ENCODE measurements around the gene PPP3CB. TPM values are rescaled to one million over a fixed set of nuclear protein-coding genes. Genes with fewer than 3 reads are reported as not detected.

PPP3CB gene
- total RNA-seq, 6 donors from 2014 or later, result 24.3 to 42.4 (median 32.9) TPM

DNA sequence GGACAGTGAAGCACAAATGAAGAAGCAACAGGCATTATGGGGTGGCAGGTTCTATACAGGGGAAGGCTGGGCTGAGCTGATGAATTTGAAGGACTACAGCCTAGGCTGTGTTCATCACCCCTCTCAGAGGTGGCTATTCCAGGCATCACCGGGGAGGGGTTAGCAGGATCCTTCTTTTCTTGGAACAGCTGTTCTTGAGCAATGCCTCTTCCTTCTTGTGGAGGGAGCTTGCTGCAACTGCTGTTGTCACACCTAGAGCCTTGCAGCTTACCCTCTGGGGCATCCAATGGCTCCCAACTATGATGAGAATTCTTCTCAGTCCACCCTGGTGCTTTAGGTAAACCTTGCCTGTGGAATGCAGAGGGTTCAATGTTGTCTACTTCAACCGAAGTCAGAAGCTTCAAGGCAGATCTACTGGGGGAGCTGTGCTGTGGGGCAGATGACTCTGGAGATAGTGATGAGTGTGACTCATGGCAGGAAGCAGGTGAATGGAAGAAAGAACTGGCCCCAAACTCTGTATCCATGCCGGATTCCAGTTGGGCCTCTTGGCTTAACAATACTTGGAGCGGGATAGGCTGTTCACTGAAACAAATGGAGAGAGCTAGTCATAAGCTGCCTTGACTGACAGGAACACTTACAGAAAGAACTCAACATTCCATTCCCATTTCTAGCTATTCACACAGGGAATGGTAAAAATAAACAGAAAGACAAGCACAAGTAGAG lies 21.5 kb upstream of the PPP3CB start:
- WGBS, 2 donors, result 86 to 91% methylated on average over 4 of the region's 4 CpGs
- no peaks in the 10 kb centered on the region for H3K4me1 ChIP-seq
- DNase-seq (no peak), ATAC-seq (ENCODE audit: low FRiP score in 2 of 2) (peak; percentile 19 to 48)
- no peak overlapping the region for H3K4me3 ChIP-seq
- no peaks in the 10 kb centered on the region for H3K27me3 ChIP-seq
- H3K27ac ChIP-seq, result no peak overlapping the region
- H3K9me3 ChIP-seq, result no peaks in the 10 kb centered on the region
- TF ChIP-seq POLR2A (IDR thresholded peaks at IDR 0.05) (no peak), EP300 (IDR thresholded peaks at IDR 0.05) (no peak), POLR2AphosphoS5 (IDR thresholded peaks at IDR 0.05) (no peak)
- TF ChIP-seq, protein P1, sequence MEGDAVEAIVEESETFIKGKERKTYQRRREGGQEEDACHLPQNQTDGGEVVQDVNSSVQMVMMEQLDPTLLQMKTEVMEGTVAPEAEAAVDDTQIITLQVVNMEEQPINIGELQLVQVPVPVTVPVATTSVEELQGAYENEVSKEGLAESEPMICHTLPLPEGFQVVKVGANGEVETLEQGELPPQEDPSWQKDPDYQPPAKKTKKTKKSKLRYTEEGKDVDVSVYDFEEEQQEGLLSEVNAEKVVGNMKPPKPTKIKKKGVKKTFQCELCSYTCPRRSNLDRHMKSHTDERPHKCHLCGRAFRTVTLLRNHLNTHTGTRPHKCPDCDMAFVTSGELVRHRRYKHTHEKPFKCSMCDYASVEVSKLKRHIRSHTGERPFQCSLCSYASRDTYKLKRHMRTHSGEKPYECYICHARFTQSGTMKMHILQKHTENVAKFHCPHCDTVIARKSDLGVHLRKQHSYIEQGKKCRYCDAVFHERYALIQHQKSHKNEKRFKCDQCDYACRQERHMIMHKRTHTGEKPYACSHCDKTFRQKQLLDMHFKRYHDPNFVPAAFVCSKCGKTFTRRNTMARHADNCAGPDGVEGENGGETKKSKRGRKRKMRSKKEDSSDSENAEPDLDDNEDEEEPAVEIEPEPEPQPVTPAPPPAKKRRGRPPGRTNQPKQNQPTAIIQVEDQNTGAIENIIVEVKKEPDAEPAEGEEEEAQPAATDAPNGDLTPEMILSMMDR (IDR thresholded peaks at IDR 0.05), result no peak
- peaks cover 38 to 88% (median 56%) of the 10 kb centered on the region in 4 donors for H3K36me3 ChIP-seq

DNA sequence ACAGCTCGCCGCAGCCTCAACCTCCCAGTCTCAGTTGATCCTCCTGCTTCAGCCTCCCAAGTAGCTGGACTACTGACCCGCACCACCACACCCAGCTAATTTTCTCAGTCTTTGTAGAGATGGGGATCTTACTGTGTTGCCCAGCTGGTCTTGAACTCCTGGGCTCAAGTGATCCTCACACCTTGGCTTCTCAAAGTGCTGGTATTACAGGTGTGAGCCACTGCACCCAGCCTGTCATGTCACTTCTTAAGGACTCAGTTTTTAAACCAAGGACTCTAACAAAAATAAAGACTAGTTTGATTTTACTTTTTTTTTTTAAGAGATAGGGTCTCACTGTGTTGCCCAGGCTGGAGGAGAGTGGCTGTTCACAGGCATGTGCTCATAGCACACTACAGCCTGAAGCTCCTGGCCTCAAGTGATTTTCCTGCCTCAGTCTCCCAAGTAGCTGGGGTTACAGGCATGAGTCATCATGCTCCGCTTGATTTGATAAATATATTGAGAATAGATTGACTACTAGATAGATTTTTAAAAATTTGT lies 16.5 kb upstream of the PPP3CB start:
- Histone ChIP-seq H3K9me3 (no peaks in the 10 kb centered on the region), H3K27ac (no peak overlapping the region), H3K27me3 (no peaks in the 10 kb centered on the region), H3K36me3 (peaks cover 14 to 38% (median 28%) of the 10 kb centered on the region in 4 donors), H3K4me3 (no peak overlapping the region), H3K4me1 (no peaks in the 10 kb centered on the region)
- WGBS, 2 donors, result 95 to 100% methylated on average over 4 of the region's 4 CpGs
- ATAC-seq (ENCODE audit: low FRiP score in 2 of 2) (no peak), DNase-seq (no peak)
- TF ChIP-seq POLR2A (IDR thresholded peaks at IDR 0.05) (no peak), POLR2AphosphoS5 (IDR thresholded peaks at IDR 0.05) (no peak), EP300 (IDR thresholded peaks at IDR 0.05) (no peak)
- TF ChIP-seq, protein P1 (IDR thresholded peaks at IDR 0.05), result no peak

DNA sequence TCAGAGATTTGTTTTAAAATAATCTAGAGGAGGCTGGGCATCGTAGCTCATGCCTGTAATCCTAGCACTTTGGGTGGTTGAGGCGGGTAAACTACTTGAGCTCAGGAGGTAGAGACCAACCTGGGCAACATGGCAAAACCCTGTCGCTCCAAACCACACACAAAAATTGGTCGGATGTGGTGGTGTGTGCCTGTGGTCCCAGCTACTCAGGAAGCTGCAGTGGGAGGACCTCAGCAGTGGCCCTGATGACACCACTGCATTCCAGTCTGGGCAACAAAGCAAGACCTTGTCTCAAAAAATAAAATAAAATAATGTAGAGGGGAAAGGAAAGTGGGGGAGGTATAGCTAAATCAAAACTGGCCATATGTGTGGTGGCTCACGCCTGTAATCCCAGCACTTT lies 13.9 kb upstream of the PPP3CB start:
- ATAC-seq (ENCODE audit: low FRiP score in 2 of 2), result no peak
- Histone ChIP-seq H3K27me3 (no peaks in the 10 kb centered on the region), H3K4me3 (no peak overlapping the region), H3K27ac (no peak overlapping the region), H3K9me3 (no peaks in the 10 kb centered on the region), H3K36me3 (peaks cover 11 to 30% (median 18%) of the 10 kb centered on the region in 4 donors), H3K4me1 (no peaks in the 10 kb centered on the region)
- DNase-seq, result no peak
- TF ChIP-seq POLR2A (IDR thresholded peaks at IDR 0.05), result no peak
- no peak for TF ChIP-seq EP300 (IDR thresholded peaks at IDR 0.05)
- TF ChIP-seq POLR2AphosphoS5 (IDR thresholded peaks at IDR 0.05), result no peak
- TF ChIP-seq, protein P1 (IDR thresholded peaks at IDR 0.05), result no peak
- 83 to 89% methylated on average over 5 of the region's 5 CpGs for WGBS, 2 donors

DNA sequence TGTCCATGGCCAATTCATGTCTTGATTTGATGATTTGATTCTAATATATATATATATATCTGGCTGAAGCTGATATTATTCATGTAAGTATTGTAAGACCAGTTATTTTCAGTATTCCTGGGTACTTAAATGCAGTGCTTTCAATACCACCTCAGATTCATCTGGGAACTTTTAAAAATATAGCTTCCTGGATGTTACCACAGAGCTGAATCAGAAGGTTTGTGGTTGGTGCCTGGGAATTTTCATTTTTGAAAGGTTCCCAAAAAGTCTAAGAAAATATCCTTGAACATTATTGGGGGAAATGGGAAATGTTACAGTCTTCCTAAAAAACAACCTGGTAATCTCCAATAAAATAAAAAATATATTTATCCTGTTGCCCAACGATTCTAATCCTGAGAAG lies 10.7 kb upstream of the PPP3CB start:
- Histone ChIP-seq H3K4me3 (no peak overlapping the region), H3K27ac (no peak overlapping the region), H3K27me3 (no peaks in the 10 kb centered on the region), H3K4me1 (peaks cover 0 to 6% (median 3%) of the 10 kb centered on the region in 4 donors), H3K9me3 (no peaks in the 10 kb centered on the region), H3K36me3 (peaks cover 7 to 35% (median 16%) of the 10 kb centered on the region in 4 donors)
- ATAC-seq (ENCODE audit: low FRiP score in 2 of 2), result no peak
- DNase-seq, result no peak
- no peak for TF ChIP-seq POLR2A (IDR thresholded peaks at IDR 0.05)
- TF ChIP-seq POLR2AphosphoS5 (IDR thresholded peaks at IDR 0.05), result no peak
- no peak for TF ChIP-seq EP300 (IDR thresholded peaks at IDR 0.05)
- TF ChIP-seq, protein P1 (IDR thresholded peaks at IDR 0.05), result no peak
- WGBS, 2 donors, result 83 to 85% methylated on average over 1 of the region's 1 CpG

Measured in upper lobe of left lung (tissue), 6 donors.